Measurements from ENCODE around the gene OCRL.

DNA sequence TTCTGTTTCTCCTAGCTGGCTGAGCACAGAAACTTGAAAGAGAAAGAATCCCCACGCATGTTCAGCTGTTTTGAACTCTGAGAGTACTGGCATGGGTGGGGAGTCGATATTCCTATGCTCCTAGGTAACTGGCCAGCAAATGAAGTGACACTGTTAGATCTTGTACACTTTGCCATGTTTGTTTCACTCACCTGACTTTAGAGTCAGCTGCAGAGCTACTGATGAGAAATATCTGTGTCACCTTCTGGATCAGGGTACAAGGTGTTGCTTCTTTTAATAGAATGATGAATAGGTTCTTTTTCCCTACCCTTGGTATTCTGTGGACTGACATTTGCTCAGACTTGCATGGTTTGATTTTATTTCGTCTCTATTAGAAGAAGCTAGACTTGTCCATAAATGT lies 28.3 kb downstream of the OCRL start:
- no peak for TF ChIP-seq SMC3 (IDR thresholded peaks at IDR 0.05; ENCODE audit: low read depth, low read length)
- TF ChIP-seq RCOR1 (IDR thresholded peaks at IDR 0.05; ENCODE audit: insufficient replicate concordance, low read length), result no peak
- TF ChIP-seq, protein P1, sequence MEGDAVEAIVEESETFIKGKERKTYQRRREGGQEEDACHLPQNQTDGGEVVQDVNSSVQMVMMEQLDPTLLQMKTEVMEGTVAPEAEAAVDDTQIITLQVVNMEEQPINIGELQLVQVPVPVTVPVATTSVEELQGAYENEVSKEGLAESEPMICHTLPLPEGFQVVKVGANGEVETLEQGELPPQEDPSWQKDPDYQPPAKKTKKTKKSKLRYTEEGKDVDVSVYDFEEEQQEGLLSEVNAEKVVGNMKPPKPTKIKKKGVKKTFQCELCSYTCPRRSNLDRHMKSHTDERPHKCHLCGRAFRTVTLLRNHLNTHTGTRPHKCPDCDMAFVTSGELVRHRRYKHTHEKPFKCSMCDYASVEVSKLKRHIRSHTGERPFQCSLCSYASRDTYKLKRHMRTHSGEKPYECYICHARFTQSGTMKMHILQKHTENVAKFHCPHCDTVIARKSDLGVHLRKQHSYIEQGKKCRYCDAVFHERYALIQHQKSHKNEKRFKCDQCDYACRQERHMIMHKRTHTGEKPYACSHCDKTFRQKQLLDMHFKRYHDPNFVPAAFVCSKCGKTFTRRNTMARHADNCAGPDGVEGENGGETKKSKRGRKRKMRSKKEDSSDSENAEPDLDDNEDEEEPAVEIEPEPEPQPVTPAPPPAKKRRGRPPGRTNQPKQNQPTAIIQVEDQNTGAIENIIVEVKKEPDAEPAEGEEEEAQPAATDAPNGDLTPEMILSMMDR (conservative IDR thresholded peaks at IDR 0.05; ENCODE audit: low read depth, low read length), result no peak
- TF ChIP-seq POLR2A (IDR thresholded peaks at IDR 0.05; ENCODE audit: low read depth, low read length), result no peak
- TF ChIP-seq, protein P2, sequence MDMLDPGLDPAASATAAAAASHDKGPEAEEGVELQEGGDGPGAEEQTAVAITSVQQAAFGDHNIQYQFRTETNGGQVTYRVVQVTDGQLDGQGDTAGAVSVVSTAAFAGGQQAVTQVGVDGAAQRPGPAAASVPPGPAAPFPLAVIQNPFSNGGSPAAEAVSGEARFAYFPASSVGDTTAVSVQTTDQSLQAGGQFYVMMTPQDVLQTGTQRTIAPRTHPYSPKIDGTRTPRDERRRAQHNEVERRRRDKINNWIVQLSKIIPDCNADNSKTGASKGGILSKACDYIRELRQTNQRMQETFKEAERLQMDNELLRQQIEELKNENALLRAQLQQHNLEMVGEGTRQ (IDR thresholded peaks at IDR 0.05; ENCODE audit: low read depth, low read length), result no peak
- TF ChIP-seq CHD1 (IDR thresholded peaks at IDR 0.05; ENCODE audit: low read depth, low read length), result no peak
- no peak for TF ChIP-seq RFX5 (IDR thresholded peaks at IDR 0.05; ENCODE audit: low read depth, low read length)
- no peak for TF ChIP-seq BHLHE40 (IDR thresholded peaks at IDR 0.05; ENCODE audit: low read depth, low read length)
- TF ChIP-seq MAZ (IDR thresholded peaks at IDR 0.05; ENCODE audit: borderline replicate concordance, low read depth, low read length), result no peak

Measured in IMR-90 (cell line).